LNCaP clone FGC (cell line): ENCODE data around the gene YPEL2.

Experiments used
- DNase-seq: peaks from one replicate; pipeline ENCODE4 v3.0.0-alpha.2; 2011; ENCODE audit warnings: low read depth
- H3K4me3 ChIP-seq: 2 replicates; pipeline ENCODE4 v1.5.1; 2011; ENCODE audit warnings: mild to moderate bottlenecking, low read depth, low read length, control low read depth
- CTCF ChIP-seq: IDR thresholded peaks from 2 replicates; pipeline ENCODE4 v1.5.1; 2012; ENCODE audit warnings: mild to moderate bottlenecking; ENCODE audit not compliant: control insufficient read depth, insufficient read depth; ENCODE audit errors: extremely low read depth

Gene YPEL2

GRCh38 chr17:59357219-59357697 lies 25.8 kb downstream of the YPEL2 start:
- no peak for TF ChIP-seq CTCF
- H3K4me3 ChIP-seq, result no peak overlapping the region
- DNase-seq, result no peak

DNA sequence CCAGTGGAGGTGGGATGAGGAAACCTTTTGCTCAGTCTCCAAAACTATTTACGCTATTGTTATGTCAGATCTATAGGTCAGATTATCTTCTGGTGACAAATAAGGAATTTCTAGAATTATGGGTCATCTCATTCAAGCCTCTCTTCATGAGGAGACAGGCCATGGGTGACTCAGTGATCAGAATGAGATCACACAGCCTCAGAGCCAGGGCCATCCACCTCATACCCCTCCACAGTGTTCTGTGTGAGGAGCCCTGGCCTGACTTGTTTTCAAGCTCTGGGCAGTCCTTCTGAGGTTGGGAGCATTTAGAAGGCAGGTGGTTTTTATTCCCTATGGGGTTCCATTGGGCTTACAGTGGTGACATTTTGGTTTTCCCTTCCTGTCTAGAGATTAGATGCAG lies 26.5 kb downstream of the YPEL2 start:
- no peak for DNase-seq
- no peak overlapping the region for H3K4me3 ChIP-seq
- no peak for TF ChIP-seq CTCF

- H3K4me3 ChIP-seq, result no peak overlapping the region
- no peak for TF ChIP-seq CTCF
- no peak for DNase-seq
Measured at GRCh38 chr17:59361386-59361785, 29.9 kb downstream of the YPEL2 start.

- no peak overlapping the region for H3K4me3 ChIP-seq
- TF ChIP-seq CTCF, result no peak
- no peak for DNase-seq
Measured at GRCh38 chr17:59361916-59362810, 30.7 kb downstream of the YPEL2 start.

DNA sequence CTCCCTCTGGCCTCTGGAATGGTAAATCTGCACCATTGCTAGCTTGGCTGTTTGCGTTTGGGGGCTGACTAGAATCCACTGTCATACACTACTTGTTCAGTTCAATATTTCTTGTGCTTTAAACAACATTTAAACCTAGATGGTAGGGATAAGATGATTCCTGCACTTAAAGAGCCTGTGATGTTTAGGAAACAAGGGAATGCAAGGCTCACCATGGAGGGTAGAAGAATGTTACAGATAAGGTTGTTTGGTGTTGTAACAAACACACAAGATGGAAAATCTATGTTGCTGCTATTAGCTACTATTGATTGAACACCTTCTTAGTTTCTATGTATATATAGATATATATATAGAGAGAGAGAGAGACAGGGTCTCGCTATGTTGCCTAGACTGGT lies 31.4 kb downstream of the YPEL2 start:
- no peak for DNase-seq
- no peak overlapping the region for H3K4me3 ChIP-seq
- TF ChIP-seq CTCF, result no peak

GRCh38 chr17:59365383-59365981 lies 34.0 kb downstream of the YPEL2 start:
- DNase-seq, result no peak
- no peak for TF ChIP-seq CTCF
- no peak overlapping the region for H3K4me3 ChIP-seq
